Loucy (cell line): ENCODE data around the gene NEURL4.
"Not testable (repeated sequence)": the region's sequence is repeated elsewhere in the genome, so short reads cannot be mapped to it uniquely, and the experiment has no call there.

Source experiments
- H2AFZ ChIP-seq: fragments of 200-600 bp; sonication (generic); 2 replicates; pipeline ENCODE4 v1.6.0; 2016; ENCODE audit warnings: antibody characterized with exemption, mild to moderate bottlenecking, low read length, moderate library complexity
- H3F3A ChIP-seq: fragments of 200-600 bp; 2 replicates; pipeline ENCODE4 v1.6.0; 2016; ENCODE audit warnings: antibody characterized with exemption, low read depth, mild to moderate bottlenecking
- H3K27me3 ChIP-seq: fragments of 200-600 bp; sonication (generic); 2 replicates; pipeline ENCODE4 v1.6.1; 2014; ENCODE audit warnings: low read length, mild to moderate bottlenecking; ENCODE audit not compliant: insufficient read depth, poor library complexity, severe bottlenecking
- H3K36me3 ChIP-seq: fragments of 200-600 bp; sonication (generic); 2 replicates; pipeline ENCODE4 v1.6.1; 2016; ENCODE audit warnings: low read length; ENCODE audit not compliant: insufficient read depth
- H3K4me1 ChIP-seq: fragments of 200-600 bp; sonication (generic); 2 replicates; pipeline ENCODE4 v1.5.1; 2014; ENCODE audit warnings: low read length, mild to moderate bottlenecking; ENCODE audit not compliant: insufficient read depth, poor library complexity, severe bottlenecking
- H3K4me2 ChIP-seq: fragments of 200-600 bp; sonication (generic); 2 replicates; pipeline ENCODE4 v1.6.0; 2014; ENCODE audit warnings: antibody characterized with exemption, low read length, low read depth, mild to moderate bottlenecking; ENCODE audit not compliant: poor library complexity, severe bottlenecking
- H3K4me3 ChIP-seq: fragments of 200-600 bp; sonication (generic); 2 replicates; pipeline ENCODE4 v1.5.1; 2014; ENCODE audit warnings: low read length, mild to moderate bottlenecking, mixed read lengths; ENCODE audit not compliant: poor library complexity, severe bottlenecking
- H3K79me2 ChIP-seq: fragments of 200-600 bp; sonication (generic); 2 replicates; pipeline ENCODE4 v1.6.1; 2014; ENCODE audit warnings: low read length; ENCODE audit not compliant: insufficient read depth
- H3K9ac ChIP-seq: fragments of 200-600 bp; sonication (generic); 2 replicates; pipeline ENCODE4 v1.6.0; 2014; ENCODE audit warnings: mild to moderate bottlenecking, low read depth, low read length, moderate library complexity; ENCODE audit not compliant: poor library complexity, severe bottlenecking
- H3K9me2 ChIP-seq: fragments of 200-600 bp; sonication (generic); replicated peaks from 2 replicates; pipeline ENCODE4 v1.6.1; 2016; ENCODE audit warnings: low read depth, low read length, mixed read lengths
- H3K9me3 ChIP-seq: fragments of 200-600 bp; sonication (generic); 2 replicates; pipeline ENCODE4 v1.6.1; 2014; ENCODE audit warnings: mild to moderate bottlenecking, antibody characterized with exemption, low read length, low read depth; ENCODE audit not compliant: insufficient read depth
- H4K20me1 ChIP-seq: fragments of 200-600 bp; sonication (generic); 2 replicates; pipeline ENCODE4 v1.6.0; 2014; ENCODE audit warnings: antibody characterized with exemption, low read length, mild to moderate bottlenecking; ENCODE audit not compliant: insufficient read depth, poor library complexity, severe bottlenecking
- EZH2phosphoT487 ChIP-seq: fragments of 200-600 bp; IDR thresholded peaks from 2 replicates; pipeline ENCODE4 v1.6.1; 2018; ENCODE audit warnings: antibody characterized with exemption, mild to moderate bottlenecking, moderate library complexity, borderline replicate concordance
- TF ChIP-seq, protein P1 (sequence below): fragments of 200-600 bp; sonication (generic); conservative IDR thresholded peaks from 2 replicates; pipeline ENCODE4 v1.5.1; 2014; ENCODE audit warnings: mild to moderate bottlenecking, antibody characterized with exemption, low read length

The NEURL4 gene

DNA sequence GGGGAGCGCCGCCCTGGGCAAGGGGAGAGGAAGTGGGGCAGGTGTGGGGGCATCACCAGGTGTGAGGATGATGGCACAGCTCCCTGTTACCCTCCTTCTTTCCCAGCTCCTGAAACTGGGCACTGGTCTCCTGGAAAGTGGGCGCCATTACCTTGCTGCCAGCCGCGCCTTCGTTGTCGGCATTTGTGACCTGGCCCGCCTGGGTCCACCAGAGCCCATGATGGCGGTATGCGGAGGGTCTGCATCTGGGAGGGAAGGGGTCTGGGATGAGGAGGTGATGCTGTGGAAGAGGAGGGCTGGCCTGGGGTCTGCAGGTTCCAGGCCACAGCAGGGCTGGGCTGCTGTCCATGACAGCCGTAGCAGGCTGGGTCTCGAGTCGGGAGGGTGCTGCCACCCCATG, 12.7 kb upstream of the NEURL4 start:
- Histone ChIP-seq H3F3A (no peaks in the 10 kb centered on the region), H3K79me2 (peaks cover 52% of the 10 kb centered on the region), H3K9me3 (no peaks in the 10 kb centered on the region), H3K4me2 (no peak overlapping the region), H3K36me3 (peaks cover 27% of the 10 kb centered on the region; the same call in 1 of the 2 replicates), H3K9ac (no peak overlapping the region), H3K4me3 (no peak overlapping the region), H2AFZ (no peak overlapping the region), H4K20me1 (peaks cover 53% of the 10 kb centered on the region), H3K4me1 (peaks cover 22% of the 10 kb centered on the region), H3K9me2 (no peaks in the 10 kb centered on the region), H3K27me3 (no peaks in the 10 kb centered on the region)
- TF ChIP-seq EZH2phosphoT487 = no peak
- TF ChIP-seq, protein P1, sequence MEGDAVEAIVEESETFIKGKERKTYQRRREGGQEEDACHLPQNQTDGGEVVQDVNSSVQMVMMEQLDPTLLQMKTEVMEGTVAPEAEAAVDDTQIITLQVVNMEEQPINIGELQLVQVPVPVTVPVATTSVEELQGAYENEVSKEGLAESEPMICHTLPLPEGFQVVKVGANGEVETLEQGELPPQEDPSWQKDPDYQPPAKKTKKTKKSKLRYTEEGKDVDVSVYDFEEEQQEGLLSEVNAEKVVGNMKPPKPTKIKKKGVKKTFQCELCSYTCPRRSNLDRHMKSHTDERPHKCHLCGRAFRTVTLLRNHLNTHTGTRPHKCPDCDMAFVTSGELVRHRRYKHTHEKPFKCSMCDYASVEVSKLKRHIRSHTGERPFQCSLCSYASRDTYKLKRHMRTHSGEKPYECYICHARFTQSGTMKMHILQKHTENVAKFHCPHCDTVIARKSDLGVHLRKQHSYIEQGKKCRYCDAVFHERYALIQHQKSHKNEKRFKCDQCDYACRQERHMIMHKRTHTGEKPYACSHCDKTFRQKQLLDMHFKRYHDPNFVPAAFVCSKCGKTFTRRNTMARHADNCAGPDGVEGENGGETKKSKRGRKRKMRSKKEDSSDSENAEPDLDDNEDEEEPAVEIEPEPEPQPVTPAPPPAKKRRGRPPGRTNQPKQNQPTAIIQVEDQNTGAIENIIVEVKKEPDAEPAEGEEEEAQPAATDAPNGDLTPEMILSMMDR = no peak

DNA sequence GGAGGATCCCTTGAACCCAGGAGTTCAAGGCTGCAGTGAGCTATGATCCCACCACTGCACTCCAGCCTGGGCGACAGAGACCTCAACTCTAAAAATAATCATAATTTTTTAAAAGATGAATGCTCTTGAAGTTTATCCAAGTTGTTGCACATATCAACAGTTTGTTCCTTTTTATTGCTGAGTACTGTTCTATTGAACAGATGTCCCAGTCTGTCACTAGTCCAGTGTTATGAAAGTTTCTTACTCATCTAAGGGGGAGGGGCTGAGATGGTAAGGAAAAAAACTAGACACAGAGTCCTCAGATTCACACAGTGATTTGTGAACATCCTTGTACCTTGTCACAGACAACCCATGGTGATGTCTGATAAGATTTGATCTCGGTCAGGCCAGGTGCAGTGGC, 11.0 kb upstream of the NEURL4 start:
- Histone ChIP-seq H3K4me1 (peaks cover 33% of the 10 kb centered on the region), H3K27me3 (no peaks in the 10 kb centered on the region), H3K9ac (no peak overlapping the region), H3K36me3 (peaks cover 17% of the 10 kb centered on the region; the same call in 1 of the 2 replicates), H3K9me3 (no peaks in the 10 kb centered on the region), H3K79me2 (peaks cover 67% of the 10 kb centered on the region), H3K9me2 (no peaks in the 10 kb centered on the region), H3K4me3 (no peak overlapping the region), H4K20me1 (peaks cover 43% of the 10 kb centered on the region), H3F3A (0 out of 2 replicates have a peak, but pooled peaks cover 2% of the 10 kb centered on the region), H3K4me2 (peak overlapping the region; percentile 28), H2AFZ (no peak overlapping the region)
- no peak for TF ChIP-seq EZH2phosphoT487

DNA sequence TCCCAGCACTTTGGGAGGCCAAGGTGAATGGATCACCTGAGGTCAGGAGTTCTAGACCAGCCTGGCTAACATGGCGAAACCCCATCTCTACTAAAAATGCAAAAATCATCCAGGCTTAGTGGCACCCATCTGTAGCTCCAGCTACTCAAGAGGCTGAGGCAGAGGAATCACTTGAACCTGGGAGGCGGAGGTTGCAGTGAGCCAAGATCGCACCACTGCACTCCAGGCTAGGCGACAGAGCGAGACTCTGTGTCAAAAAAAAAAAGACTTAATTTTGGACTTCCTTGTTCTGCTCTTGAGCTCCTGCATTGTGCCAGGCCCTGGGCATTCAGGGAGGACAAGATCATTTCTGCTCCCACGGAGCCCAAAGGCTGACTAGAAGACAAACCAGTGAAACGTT, 8.5 kb upstream of the NEURL4 start:
- peak overlapping the region; percentile 88 for H3K4me2 ChIP-seq
- not testable (repeated sequence) for H2AFZ ChIP-seq, H3K27me3 ChIP-seq, H3K9me3 ChIP-seq, H3F3A ChIP-seq, H3K36me3 ChIP-seq, H3K9me2 ChIP-seq
- H3K4me1 ChIP-seq = peaks cover 40% of the 10 kb centered on the region
- peaks cover 70% of the 10 kb centered on the region for H3K79me2 ChIP-seq
- H3K4me3 ChIP-seq = peak overlapping the region; percentile 99
- H4K20me1 ChIP-seq = peaks cover 43% of the 10 kb centered on the region
- H3K9ac ChIP-seq = peak overlapping the region; percentile 99

DNA sequence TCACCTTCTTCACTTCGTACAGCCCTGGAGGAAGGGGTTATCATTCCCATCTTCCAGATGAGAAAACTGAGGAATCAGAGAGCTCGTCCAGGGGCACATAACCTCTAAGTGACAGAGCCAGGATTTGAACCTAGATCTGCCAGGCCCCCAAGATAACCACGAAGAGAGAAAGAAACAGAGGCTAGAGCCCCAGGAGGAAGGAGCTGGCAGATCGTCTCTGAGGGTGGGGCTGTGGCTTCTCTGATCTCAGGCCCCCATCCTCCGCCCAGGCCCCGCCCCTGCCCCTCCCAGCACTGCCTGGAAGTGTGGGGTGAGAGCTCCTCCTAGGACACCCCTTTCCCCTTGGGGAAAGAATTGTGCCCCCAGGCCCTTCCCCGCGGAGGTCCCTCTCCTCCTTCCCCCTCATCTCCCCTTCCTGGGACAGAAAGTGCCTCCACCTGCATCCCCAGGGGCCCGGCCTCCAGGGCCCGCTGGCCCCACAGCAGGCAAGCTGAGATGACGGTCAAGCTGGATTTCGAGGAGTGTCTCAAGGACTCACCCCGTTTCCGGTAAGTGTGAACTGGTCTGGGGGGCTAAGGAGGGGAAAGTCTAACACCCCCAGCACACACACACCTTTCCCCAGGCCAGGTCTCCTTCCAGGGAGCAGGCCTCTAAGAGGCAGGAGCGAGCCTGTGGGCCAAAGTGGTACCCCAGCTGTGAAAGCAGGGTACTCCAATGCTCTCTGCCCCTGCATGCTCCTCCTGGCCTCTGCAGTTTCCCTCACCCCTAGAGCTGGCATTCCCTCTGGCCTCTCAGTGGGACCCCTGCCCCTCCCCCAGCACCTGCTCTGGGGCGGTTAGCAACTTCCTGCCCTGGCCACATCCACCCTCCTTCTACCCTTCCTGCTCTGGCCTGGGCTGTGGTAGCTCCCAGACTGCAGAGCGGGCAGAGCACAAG, 7.4 kb upstream of the NEURL4 start, which contains the start of gene ACAP1:
ACAP1 (plus strand) TSS at position 290 of the 936 bp plus-strand sequence; CDS start at position 496, 206 bp downstream.
- H3K4me2 ChIP-seq = peak within 1 kb of the TSS; percentile 88
- no peak within 1 kb of the TSS for H2AFZ ChIP-seq
- H3K27me3 ChIP-seq = no peaks in the 10 kb centered on the region
- H3K4me3 ChIP-seq = peak within 1 kb of the TSS; percentile 99
- no peaks in the 10 kb centered on the region for H3K9me2 ChIP-seq
- peaks cover 40% of the 10 kb centered on the region for H4K20me1 ChIP-seq
- H3K9me3 ChIP-seq = no peaks in the 10 kb centered on the region
- H3K4me1 ChIP-seq = peaks cover 49% of the 10 kb centered on the region
- no peaks in the 10 kb centered on the region; the same call in 1 of the 2 replicates for H3K36me3 ChIP-seq
- TF ChIP-seq, protein P1 = no peak
- TF ChIP-seq EZH2phosphoT487 = no peak
- H3F3A ChIP-seq = 0 out of 2 replicates have a peak, but pooled peaks cover 2% of the 10 kb centered on the region
- peak within 1 kb of the TSS; percentile 99 for H3K9ac ChIP-seq
- H3K79me2 ChIP-seq = peaks cover 63% of the 10 kb centered on the region

DNA sequence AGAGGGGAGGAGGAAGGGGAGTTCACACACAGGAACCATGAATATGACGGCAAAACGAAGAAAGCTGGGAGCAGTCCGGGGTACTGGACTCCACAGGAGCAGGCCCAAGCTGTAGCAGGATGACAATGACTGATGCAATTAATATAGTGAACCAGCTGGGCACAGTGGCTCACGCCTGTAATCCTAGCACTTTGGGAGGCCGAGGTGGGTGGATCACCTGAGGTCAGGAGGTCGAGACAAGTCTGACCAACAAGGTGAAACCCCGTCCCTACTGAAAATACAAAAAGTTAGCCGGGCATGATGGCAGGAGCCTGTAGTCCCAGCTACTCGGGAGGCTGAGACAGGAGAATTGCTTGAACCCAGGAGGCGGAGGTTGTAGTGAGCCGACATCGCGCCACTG, 6.6 kb upstream of the NEURL4 start:
- Histone ChIP-seq H3K9ac (peak overlapping the region; percentile 99), H3K4me2 (peak overlapping the region; percentile 88), H3K79me2 (peaks cover 55% of the 10 kb centered on the region), H4K20me1 (peaks cover 33% of the 10 kb centered on the region), H3K4me1 (peaks cover 52% of the 10 kb centered on the region), H3K4me3 (peak overlapping the region; percentile 99)
- not testable (repeated sequence) for H3K27me3 ChIP-seq, H3K9me3 ChIP-seq, H3F3A ChIP-seq, H3K36me3 ChIP-seq, H3K9me2 ChIP-seq, H2AFZ ChIP-seq
